HepG2 (cell line): Measurements from ENCODE around the gene SMARCB1.

Source experiments
- ARNT ChIP-seq: fragments of 450-650 bp; IDR thresholded peaks from 2 replicates; pipeline ENCODE4 v1.6.1; 2017
- ATF7 ChIP-seq, 2 experiments: fragments of 450-650 bp in 1 of 2; sonication (generic) in 1 of 2; formaldehyde crosslinking in 1 of 2; IDR thresholded peaks; 2 replicates each; pipeline versions ENCODE4 v1.4.0 to v1.6.1; 2016 to 2020; ENCODE audit warnings: antibody characterized with exemption in 1 of 2, mild to moderate bottlenecking in 1 of 2, missing genetic modification reagents in 1 of 2
- GABPA ChIP-seq, 2 experiments: IDR thresholded peaks; 2 replicates each; pipeline ENCODE4 v1.6.1; 2011 to 2016; ENCODE audit warnings: low read depth in 2 of 2, low read length in 1 of 2, missing biosample characterization in 1 of 2, missing genetic modification characterization in 1 of 2
- MAZ ChIP-seq, 2 experiments: sonication (generic) in 1 of 2; formaldehyde crosslinking in 1 of 2; IDR thresholded peaks; 2 replicates each; pipeline versions ENCODE4 v1.5.0 to v1.6.1; 2012 to 2020; ENCODE audit warnings: low read depth in 2 of 2, mild to moderate bottlenecking in 2 of 2, borderline replicate concordance in 1 of 2, improper control_type of control experiment in 1 of 2, low read length in 1 of 2, missing genetic modification reagents in 1 of 2, moderate library complexity in 1 of 2
- ONECUT2 ChIP-seq: sonication (generic); formaldehyde crosslinking; IDR thresholded peaks from 2 replicates; pipeline ENCODE4 v1.4.0; 2020; ENCODE audit warnings: missing genetic modification reagents
- POLR2AphosphoS5 ChIP-seq: IDR thresholded peaks from 2 replicates; pipeline ENCODE4 v1.6.1; 2012; ENCODE audit warnings: low read depth, low read length
- SAP130 ChIP-seq: IDR thresholded peaks from 2 replicates; pipeline ENCODE4 v1.6.1; 2016; ENCODE audit warnings: low read depth
- TGIF2 ChIP-seq: IDR thresholded peaks from 2 replicates; pipeline ENCODE4 v1.6.1; 2016; ENCODE audit warnings: control low read depth, missing compliant biosample characterization
- TF ChIP-seq, protein P1 (sequence below): sonication (generic); formaldehyde crosslinking; conservative IDR thresholded peaks from 2 replicates; pipeline ENCODE4 v1.4.0; 2020; ENCODE audit warnings: missing genetic modification reagents

GRCh38 chr22:23787910-23788309 is 1.1 kb downstream of the SMARCB1 start:
- TF ChIP-seq MAZ (IDR thresholded peaks at IDR 0.05; ENCODE audit: borderline replicate concordance, low read depth, low read length) (no peak), MAZ (CRISPR knock-in tag; IDR thresholded peaks at IDR 0.05; ENCODE audit: low read depth) (no peak), ONECUT2 (CRISPR knock-in tag) (no peak), ATF7 (IDR thresholded peaks at IDR 0.05) (no peak), ATF7 (CRISPR knock-in tag; IDR thresholded peaks at IDR 0.05) (no peak), TGIF2 (CRISPR knock-in tag) (no peak), SAP130 (CRISPR knock-in tag) (no peak), POLR2AphosphoS5 (no peak), GABPA (IDR thresholded peaks at IDR 0.05; ENCODE audit: low read depth, low read length) (no peak), GABPA (CRISPR knock-in tag; IDR thresholded peaks at IDR 0.05; ENCODE audit: low read depth) (no peak), ARNT (no peak)
- TF ChIP-seq, protein P1, sequence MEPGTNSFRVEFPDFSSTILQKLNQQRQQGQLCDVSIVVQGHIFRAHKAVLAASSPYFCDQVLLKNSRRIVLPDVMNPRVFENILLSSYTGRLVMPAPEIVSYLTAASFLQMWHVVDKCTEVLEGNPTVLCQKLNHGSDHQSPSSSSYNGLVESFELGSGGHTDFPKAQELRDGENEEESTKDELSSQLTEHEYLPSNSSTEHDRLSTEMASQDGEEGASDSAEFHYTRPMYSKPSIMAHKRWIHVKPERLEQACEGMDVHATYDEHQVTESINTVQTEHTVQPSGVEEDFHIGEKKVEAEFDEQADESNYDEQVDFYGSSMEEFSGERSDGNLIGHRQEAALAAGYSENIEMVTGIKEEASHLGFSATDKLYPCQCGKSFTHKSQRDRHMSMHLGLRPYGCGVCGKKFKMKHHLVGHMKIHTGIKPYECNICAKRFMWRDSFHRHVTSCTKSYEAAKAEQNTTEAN (CRISPR knock-in tag), result no peak
